ENCODE results near the gene FAM229B.

The FAM229B gene

DNA sequence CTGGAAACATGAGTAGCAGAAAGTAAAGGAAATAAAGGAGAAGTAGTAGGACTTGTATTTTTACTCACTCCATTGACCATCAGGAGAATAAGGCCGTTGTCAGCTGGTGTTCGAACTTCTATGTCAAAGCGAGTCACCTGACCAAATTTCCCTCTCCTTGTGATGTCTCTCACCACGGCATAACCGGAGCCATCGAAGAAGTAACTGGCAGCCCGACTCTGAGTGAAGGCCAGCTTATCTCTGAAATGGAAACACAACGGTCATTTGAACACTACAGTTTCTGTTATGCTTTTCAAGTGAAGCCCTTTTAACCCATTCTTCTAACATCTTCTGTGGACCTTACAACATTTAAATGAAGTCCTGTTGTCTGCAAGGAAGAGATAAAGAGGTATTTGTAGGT, 51.7 kb downstream of the FAM229B start:
- no peak for DNase-seq (ENCODE audit: extremely low read depth in 1 of 2, low read depth in 1 of 2)

DNA sequence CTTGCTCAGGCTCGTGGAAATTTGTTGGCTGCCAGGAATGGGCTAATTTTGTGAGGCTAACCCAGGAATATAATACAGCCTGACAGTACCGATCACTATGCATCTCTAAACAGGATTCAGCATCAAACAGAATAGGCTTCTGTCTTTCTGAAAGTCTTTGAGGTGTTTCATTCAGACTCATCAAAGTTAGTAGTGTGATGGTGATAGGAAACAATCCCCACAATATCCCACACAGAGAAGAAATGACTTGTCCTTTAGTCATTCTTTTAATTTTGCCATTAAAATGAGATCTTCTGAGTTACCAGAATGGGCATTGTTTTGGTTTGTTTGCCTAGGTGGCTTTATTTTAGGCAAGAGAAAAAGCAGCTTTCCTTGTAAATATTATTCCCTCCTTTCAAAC, 54.3 kb downstream of the FAM229B start:
- DNase-seq (ENCODE audit: extremely low read depth in 1 of 2, low read depth in 1 of 2), result no peak

DNA sequence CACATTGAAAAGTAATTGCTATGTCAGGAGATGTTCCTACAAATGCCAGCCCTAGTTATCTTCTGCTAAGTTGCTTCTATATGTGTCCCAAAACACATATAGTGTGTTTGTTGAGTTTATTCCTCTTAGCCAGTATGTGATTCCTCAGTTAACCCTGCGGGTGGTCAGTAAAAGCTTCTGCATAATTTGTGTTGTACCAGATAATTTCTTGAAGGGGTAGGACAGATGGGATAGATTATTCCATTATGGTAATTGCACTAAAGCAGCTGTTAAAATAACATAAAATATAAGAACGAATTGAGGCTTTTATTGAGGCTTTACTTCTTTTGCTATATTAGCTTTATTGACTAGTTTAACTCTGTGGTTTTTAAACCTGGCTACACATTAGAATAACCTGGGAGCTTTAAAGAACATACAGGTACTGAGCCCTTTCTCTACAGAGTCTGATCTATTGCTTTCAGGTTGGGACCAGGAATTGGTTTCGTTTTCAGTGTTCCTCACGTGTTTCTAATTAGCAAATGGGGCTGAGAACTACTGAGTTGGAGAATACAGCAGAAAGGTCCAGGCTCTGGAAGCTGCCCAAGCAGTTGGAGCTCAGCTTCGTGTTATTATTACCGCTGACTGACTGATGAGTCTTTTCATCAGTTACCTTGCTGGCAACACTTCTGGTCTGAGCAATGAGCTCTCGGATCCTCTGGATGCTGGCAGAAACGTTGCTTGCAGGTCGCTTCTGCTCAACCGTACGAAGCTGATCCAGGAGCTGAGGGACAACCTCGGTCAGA, 56.9 kb downstream of the FAM229B start:
- DNase-seq (ENCODE audit: extremely low read depth in 1 of 2, low read depth in 1 of 2), result no peak

DNA sequence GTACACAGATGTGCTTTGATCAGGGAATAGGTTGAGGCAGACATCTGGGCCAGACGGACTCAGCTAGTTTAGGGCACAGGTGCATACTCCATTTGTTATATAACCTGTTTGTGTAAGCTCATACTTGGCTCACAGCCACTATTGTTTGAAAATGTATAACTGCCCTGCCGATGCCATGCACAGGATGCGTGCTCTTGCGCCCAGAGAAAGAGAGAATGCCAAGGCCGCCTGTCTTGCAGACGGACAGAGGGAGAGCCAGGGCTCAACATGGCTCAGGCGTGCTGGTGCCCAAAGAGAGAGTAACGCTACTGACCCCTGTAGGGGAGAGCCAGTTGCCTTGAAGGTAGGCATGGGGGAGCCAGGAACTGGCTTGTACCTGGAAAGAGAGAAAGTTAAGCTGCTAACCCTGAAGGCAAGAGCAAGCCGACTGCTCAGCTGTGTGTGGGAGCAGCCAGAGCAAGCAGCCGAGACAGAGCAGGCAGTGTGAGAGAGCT, 57.7 kb downstream of the FAM229B start:
- DNase-seq (ENCODE audit: extremely low read depth in 1 of 2, low read depth in 1 of 2), result no peak

DNA sequence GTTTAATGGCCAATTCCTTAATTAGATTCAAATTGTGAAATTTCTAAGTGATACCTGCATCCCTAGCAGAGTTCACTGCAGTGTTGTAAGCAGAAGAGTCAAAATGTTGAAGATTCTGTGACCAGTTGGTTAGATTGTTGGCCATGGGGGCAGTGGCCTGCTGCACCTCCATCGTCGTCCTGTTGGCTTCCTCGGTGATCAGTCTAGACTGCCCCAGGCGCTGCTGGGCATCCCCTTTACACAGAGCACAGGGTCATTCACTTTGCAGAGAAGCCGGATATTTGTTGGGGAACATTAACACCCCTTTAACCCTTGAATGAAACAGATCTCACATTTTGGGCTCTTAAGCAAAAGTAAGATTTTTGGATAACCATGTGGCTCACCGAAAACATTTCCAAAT, 60.7 kb downstream of the FAM229B start:
- no peak for DNase-seq (ENCODE audit: extremely low read depth in 1 of 2, low read depth in 1 of 2)

DNA sequence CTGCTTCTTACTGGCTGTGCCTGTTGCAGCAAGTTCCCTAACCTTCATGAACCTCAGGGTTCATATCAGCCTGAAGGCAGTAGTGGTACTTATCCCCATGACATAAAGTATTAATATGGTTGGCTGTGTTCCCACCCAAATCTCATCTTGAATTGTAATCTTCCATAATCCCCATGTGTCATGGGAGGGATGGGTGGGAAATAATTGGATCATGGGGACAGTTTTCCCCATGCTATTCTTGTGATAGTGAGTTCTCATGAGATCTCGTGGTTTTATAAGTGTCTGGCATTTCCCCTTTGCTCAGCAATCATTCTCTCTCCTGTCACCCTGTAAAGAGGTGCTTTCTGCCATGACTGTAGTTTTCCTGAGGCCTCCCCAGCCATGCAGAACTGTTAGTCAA, 61.8 kb downstream of the FAM229B start:
- no peak for DNase-seq (ENCODE audit: extremely low read depth in 1 of 2, low read depth in 1 of 2)

DNA sequence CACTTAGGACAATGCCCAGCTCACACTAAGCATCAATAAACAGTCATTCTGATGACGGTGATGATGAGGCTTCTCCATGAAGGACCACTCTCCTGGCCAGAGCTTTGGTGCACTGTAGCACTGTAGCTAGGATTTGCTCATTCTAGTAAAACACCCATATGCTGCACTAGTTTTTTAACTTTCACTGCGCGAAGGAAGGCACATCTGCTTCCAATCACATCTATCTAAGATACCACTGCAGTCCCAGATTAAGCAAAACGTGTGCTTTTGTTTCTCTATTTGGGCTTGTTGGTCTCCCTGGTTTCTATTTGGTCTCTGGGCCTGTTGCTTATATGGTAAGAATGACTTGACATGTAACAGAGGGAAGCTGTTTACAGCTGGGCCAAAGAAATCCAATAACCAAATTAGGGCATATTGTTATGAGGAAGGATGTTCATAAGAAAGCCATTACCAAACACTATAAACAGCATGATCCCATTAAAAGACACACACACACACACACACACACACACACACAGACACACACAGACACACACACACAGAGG, 62.4 kb downstream of the FAM229B start:
- DNase-seq (ENCODE audit: extremely low read depth in 1 of 2, low read depth in 1 of 2), result no peak

DNA sequence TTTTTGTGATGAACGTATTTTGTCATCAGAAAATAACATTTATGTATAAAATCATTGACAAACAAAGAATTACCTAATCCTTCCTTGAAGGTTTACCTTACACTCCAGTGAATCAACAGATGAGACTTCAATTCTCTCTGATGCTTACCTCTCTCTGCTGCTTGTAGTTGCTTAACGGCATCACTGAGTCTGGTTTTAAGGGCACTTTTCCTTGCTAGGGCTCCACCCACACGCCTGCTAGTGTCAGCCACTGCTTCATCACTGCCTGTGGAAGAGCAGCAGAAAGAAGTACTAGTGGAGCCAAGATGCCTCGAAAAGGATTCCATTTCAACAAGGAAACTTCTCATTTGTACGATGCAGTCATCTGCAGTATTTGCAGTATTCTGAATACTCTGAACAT, 63.0 kb downstream of the FAM229B start:
- DNase-seq (ENCODE audit: extremely low read depth in 1 of 2, low read depth in 1 of 2), result no peak

Measured in stimulated activated CD8-positive, alpha-beta memory T cell treated with anti-CD3 and anti-CD28 coated beads, Interleukin-7, amount 100 ng/mL, for 48 hours (primary cell).